ENCODE data around the gene ZBTB4. TPM values are rescaled to one million over a fixed set of nuclear protein-coding genes. Genes with fewer than 3 reads are reported as not detected.
A peak's percentile ranks its signal among the peaks of the same experiment; 100 is the strongest.

Gene ZBTB4
- total RNA-seq, 1 donor from 2014 or later, result 38.1 TPM

DNA sequence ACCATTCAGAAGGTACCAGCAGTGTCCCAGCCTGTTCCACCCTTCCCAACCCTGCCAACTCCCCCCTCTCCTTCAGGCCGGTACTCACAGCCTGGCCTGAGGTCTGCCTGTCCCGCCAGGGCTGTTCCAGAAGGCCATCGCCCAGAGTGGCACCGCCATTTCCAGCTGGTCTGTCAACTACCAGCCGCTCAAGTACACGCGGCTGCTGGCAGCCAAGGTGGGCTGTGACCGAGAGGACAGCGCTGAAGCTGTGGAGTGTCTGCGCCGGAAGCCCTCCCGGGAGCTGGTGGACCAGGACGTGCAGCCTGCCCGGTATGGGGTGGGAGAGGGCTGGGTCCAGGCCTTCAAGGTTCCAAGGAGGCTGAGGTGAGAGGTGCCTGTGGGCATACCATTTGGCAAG lies 64.6 kb downstream of the ZBTB4 start:
- Histone ChIP-seq H3K4me3 (no peak overlapping the region), H3K9me3 (no peaks in the 10 kb centered on the region), H3K27ac (no peak overlapping the region), H3K36me3 (peaks cover 0 to 14% of the 10 kb centered on the region in 2 donors), H3K27me3 (no peaks in the 10 kb centered on the region), H3K4me1 (peaks cover 10% of the 10 kb centered on the region)
- intact Hi-C loops (cut with DNase I), result no loop called here
- TF ChIP-seq POLR2A (IDR thresholded peaks at IDR 0.05) (no peak), POLR2AphosphoS5 (IDR thresholded peaks at IDR 0.05; ENCODE audit: insufficient read depth in 1 of 2, low read depth in 1 of 2) (no peak)
- TF ChIP-seq, protein P1, sequence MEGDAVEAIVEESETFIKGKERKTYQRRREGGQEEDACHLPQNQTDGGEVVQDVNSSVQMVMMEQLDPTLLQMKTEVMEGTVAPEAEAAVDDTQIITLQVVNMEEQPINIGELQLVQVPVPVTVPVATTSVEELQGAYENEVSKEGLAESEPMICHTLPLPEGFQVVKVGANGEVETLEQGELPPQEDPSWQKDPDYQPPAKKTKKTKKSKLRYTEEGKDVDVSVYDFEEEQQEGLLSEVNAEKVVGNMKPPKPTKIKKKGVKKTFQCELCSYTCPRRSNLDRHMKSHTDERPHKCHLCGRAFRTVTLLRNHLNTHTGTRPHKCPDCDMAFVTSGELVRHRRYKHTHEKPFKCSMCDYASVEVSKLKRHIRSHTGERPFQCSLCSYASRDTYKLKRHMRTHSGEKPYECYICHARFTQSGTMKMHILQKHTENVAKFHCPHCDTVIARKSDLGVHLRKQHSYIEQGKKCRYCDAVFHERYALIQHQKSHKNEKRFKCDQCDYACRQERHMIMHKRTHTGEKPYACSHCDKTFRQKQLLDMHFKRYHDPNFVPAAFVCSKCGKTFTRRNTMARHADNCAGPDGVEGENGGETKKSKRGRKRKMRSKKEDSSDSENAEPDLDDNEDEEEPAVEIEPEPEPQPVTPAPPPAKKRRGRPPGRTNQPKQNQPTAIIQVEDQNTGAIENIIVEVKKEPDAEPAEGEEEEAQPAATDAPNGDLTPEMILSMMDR (IDR thresholded peaks at IDR 0.05), result no peak
- DNase-seq (ENCODE audit: extremely low spot score in 2 of 2), result no peak

DNA sequence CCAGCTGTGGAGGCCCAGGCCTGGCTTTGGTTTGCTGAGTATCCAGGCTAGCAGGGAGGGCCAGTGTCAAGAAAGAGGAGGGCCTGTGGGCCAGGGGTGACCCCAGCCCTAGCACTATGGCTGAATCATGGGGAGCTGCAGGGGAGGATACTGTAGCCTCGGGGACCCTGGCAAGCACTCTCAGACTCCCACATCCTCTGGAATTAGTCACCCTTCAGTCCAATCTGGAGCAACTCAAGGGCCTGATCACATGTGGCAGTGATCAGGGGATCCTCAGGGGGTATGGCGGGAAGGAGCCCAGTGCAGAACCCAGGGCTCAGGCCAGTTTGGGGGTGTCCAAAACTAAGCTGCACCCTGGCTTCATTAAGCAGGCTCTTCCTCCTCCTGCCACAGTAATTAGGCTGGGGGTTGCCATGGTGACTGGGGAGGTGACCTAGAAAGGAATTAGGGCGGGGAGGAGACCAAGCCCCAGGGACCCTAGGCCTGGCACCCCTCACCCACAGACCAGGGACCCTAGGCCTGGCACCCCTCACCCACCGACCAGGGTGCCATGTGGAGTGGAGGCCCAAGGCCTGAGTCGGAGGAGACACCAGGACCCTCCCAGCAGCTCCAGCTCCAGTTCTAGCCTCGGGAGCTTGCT lies 66.0 kb downstream of the ZBTB4 start:
- DNase-seq (ENCODE audit: extremely low spot score in 2 of 2), result no peak
- Histone ChIP-seq H3K4me1 (peaks cover 10% of the 10 kb centered on the region), H3K4me3 (no peak overlapping the region), H3K9me3 (no peaks in the 10 kb centered on the region), H3K27me3 (no peaks in the 10 kb centered on the region), H3K36me3 (peaks cover 0 to 25% of the 10 kb centered on the region in 2 donors), H3K27ac (peak overlapping the region; percentile 36)
- TF ChIP-seq POLR2A (IDR thresholded peaks at IDR 0.05), result no peak
- TF ChIP-seq POLR2AphosphoS5 (IDR thresholded peaks at IDR 0.05; ENCODE audit: insufficient read depth in 1 of 2, low read depth in 1 of 2), result peak in 1 of 2 donors; percentile 31
- intact Hi-C loops (cut with DNase I), result no loop called here

DNA sequence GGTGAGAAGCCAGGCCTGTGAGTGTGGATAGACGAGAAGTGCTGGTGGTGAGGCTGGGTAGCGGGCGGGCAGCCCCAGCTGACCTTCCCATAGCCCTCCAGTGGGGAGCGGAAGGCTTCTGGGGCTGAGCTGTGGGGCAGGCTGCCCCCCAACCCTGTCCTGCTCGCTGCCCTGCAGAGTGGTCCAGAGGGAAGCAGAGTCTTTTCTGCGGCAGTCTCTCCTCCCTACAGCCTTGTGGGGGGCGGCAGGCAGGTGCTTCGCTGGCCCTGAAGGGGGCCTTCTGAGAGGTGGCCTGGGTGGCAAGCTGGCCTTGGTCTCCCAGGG lies 68.0 kb downstream of the ZBTB4 start:
- intact Hi-C loops (cut with DNase I), result no loop called here
- H3K4me1 ChIP-seq, result peaks cover 17% of the 10 kb centered on the region
- no peak for TF ChIP-seq POLR2AphosphoS5 (IDR thresholded peaks at IDR 0.05; ENCODE audit: insufficient read depth in 1 of 2, low read depth in 1 of 2)
- TF ChIP-seq, protein P1 (IDR thresholded peaks at IDR 0.05), result no peak
- TF ChIP-seq POLR2A (IDR thresholded peaks at IDR 0.05), result no peak

DNA sequence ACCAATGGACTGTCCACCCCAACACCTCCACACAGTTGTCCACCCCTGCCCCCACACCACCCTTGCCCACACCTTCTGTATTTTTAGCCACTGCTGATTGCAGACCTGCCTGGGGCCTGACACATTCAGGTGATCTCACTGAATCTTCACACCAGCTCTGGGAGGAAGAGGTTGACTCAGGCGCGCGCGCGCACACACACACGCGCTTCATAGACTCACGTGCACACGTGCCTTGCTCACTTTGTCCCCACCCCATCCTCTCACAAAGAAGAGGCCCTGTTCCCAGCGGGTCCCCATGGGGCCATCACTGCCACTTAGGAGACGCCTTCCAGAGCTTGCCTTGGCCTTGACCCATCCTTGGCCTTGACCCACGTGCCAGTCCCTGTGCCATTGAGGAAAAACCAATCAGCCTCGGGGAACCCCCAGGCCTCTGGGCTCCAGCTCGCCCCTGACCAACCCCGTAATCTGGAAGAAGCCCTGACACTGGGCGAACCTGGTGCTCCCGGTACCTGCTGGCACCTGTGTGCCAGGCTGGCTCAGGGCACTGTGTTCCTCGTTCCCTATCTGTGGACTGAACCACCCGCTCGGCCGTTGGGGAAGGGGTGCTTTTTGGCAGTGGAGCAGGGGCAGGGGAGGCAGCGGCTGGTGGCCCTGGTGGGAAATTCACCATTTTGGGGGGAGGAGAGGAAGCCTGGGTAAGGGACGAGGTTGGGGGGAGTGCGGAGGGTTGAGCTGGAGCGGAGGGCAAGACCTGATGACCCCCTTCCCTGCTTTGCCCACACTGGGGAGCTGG lies 68.6 kb downstream of the ZBTB4 start:
- Histone ChIP-seq H3K4me3 (no peak overlapping the region), H3K36me3 (peaks cover 0 to 21% of the 10 kb centered on the region in 2 donors), H3K27ac (no peak overlapping the region), H3K27me3 (no peaks in the 10 kb centered on the region), H3K9me3 (no peaks in the 10 kb centered on the region), H3K4me1 (peaks cover 23% of the 10 kb centered on the region)
- no peak for DNase-seq (ENCODE audit: extremely low spot score in 2 of 2)
- intact Hi-C loops (cut with DNase I), result no loop called here
- no peak for TF ChIP-seq POLR2AphosphoS5 (IDR thresholded peaks at IDR 0.05; ENCODE audit: insufficient read depth in 1 of 2, low read depth in 1 of 2)
- no peak for TF ChIP-seq POLR2A (IDR thresholded peaks at IDR 0.05)
- TF ChIP-seq, protein P1 (IDR thresholded peaks at IDR 0.05), result no peak

More for the DNA sequence above, 68.0 kb downstream of the ZBTB4 start:
- H3K4me3 ChIP-seq, result no peak overlapping the region
- peaks cover 0 to 21% of the 10 kb centered on the region in 2 donors for H3K36me3 ChIP-seq
- H3K27ac ChIP-seq, result no peak overlapping the region
- DNase-seq (ENCODE audit: extremely low spot score in 2 of 2), result no peak
- H3K9me3 ChIP-seq, result no peaks in the 10 kb centered on the region
- H3K27me3 ChIP-seq, result no peaks in the 10 kb centered on the region

DNA sequence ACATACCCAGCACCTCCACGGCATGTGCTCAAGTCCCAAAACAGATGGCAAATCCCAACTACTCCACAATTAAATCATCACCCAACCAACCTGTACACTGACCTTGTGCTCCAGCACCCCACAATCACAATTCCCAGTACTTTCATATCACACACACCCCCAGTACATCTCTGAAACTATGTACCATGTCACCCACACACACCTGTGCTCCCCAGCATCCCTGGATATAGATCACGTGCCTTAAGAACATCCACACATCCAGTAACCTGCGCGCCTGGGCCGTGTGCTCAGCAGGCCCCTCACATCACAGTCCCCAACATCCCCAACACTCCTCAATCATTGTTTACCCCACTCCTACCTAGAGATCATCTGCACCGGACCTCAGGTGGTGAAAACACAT lies 69.7 kb downstream of the ZBTB4 start:
- H3K27ac ChIP-seq, result no peak overlapping the region
- no peak for DNase-seq (ENCODE audit: extremely low spot score in 2 of 2)
- H3K27me3 ChIP-seq, result no peaks in the 10 kb centered on the region
- no peaks in the 10 kb centered on the region for H3K9me3 ChIP-seq
- intact Hi-C loops (cut with DNase I), result loop anchor here (5.0 kb wide), 1 partner anchor 57 kb away; the partner anchor contains the start of gene KCTD11
- H3K4me3 ChIP-seq, result no peak overlapping the region
- peaks cover 0 to 18% of the 10 kb centered on the region in 2 donors for H3K36me3 ChIP-seq
- H3K4me1 ChIP-seq, result peaks cover 33% of the 10 kb centered on the region
- TF ChIP-seq, protein P1 (IDR thresholded peaks at IDR 0.05), result no peak
- TF ChIP-seq POLR2AphosphoS5 (IDR thresholded peaks at IDR 0.05; ENCODE audit: insufficient read depth in 1 of 2, low read depth in 1 of 2), result no peak
- TF ChIP-seq POLR2A (IDR thresholded peaks at IDR 0.05), result no peak

Other genes starting within 250 kb of the ZBTB4 start
- 53.0 TPM for gene DVL2, start 245.1 kb downstream of the ZBTB4 start, total RNA-seq
- 24.8 TPM for gene PHF23, start 240.2 kb downstream of the ZBTB4 start, total RNA-seq
- 395 TPM for gene GABARAP, start 237.2 kb downstream of the ZBTB4 start, total RNA-seq
- gene CTDNEP1, start 227.9 kb downstream of the ZBTB4 start, total RNA-seq, result 64.6 TPM
- gene ELP5, start 227.4 kb downstream of the ZBTB4 start, total RNA-seq, result 30.9 TPM
- gene CLDN7, start 217.2 kb downstream of the ZBTB4 start, total RNA-seq, result 75.9 TPM
- gene SLC2A4, start 197.9 kb downstream of the ZBTB4 start, total RNA-seq, result 3.2 TPM
- 0.25 TPM for gene YBX2, start 185.0 kb downstream of the ZBTB4 start, total RNA-seq
- gene EIF5A, start 172.0 kb downstream of the ZBTB4 start, total RNA-seq, result 238 TPM
- gene GPS2, start 164.3 kb downstream of the ZBTB4 start, total RNA-seq, result 51.1 TPM
- 22.6 TPM for gene NEURL4, start 150.3 kb downstream of the ZBTB4 start, total RNA-seq
- gene ACAP1, start 143.1 kb downstream of the ZBTB4 start, total RNA-seq, result 7.6 TPM
- 12.5 TPM for gene KCTD11, start 127.5 kb downstream of the ZBTB4 start, total RNA-seq
- gene TMEM95, start 124.5 kb downstream of the ZBTB4 start, total RNA-seq, result not detected
- gene TNK1, start 98.5 kb downstream of the ZBTB4 start, total RNA-seq, result 10.1 TPM
- 37.1 TPM for gene PLSCR3, start 85.1 kb downstream of the ZBTB4 start, total RNA-seq
- 118 TPM for gene TMEM256, start 75.5 kb downstream of the ZBTB4 start, total RNA-seq
- 25.5 TPM for gene NLGN2, start 71.8 kb downstream of the ZBTB4 start, total RNA-seq
- gene SPEM1, start 59.3 kb downstream of the ZBTB4 start, total RNA-seq, result not detected
- not detected for gene SPEM2, start 54.0 kb downstream of the ZBTB4 start, total RNA-seq
- gene SPEM3, start 50.8 kb downstream of the ZBTB4 start, total RNA-seq, result not detected
- 9.8 TPM for gene TMEM102, start 44.2 kb downstream of the ZBTB4 start, total RNA-seq
- gene FGF11, start 40.1 kb downstream of the ZBTB4 start, total RNA-seq, result 10.8 TPM
- 5.9 TPM for gene CHRNB1, start 34.6 kb downstream of the ZBTB4 start, total RNA-seq
- not detected for gene SLC35G6, start 1.8 kb upstream of the ZBTB4 start, total RNA-seq
- gene POLR2A, start 4.7 kb upstream of the ZBTB4 start, total RNA-seq, result 118 TPM
- gene TNFSF12, start 69.4 kb upstream of the ZBTB4 start, total RNA-seq, result 60.6 TPM
- gene TNFSF13, start 79.1 kb upstream of the ZBTB4 start, total RNA-seq, result 20.1 TPM
- 60.2 TPM for gene SENP3, start 82.3 kb upstream of the ZBTB4 start, total RNA-seq
- 40.0 TPM for gene CD68, start 100.0 kb upstream of the ZBTB4 start, total RNA-seq
- gene MPDU1, start 104.2 kb upstream of the ZBTB4 start, total RNA-seq, result 73.4 TPM
- 44.4 TPM for gene SOX15, start 110.5 kb upstream of the ZBTB4 start, total RNA-seq
- gene FXR2, start 135.3 kb upstream of the ZBTB4 start, total RNA-seq, result 36.1 TPM
- gene SAT2, start 148.2 kb upstream of the ZBTB4 start, total RNA-seq, result 69.7 TPM
- not detected for gene SHBG, start 150.5 kb upstream of the ZBTB4 start, total RNA-seq
- gene ATP1B2, start 171.3 kb upstream of the ZBTB4 start, total RNA-seq, result 2.7 TPM
- 18.7 TPM for gene TP53, start 207.9 kb upstream of the ZBTB4 start, total RNA-seq
- gene WRAP53, start 208.8 kb upstream of the ZBTB4 start, total RNA-seq, result 7.6 TPM
- 2.7 TPM for gene EFNB3, start 225.6 kb upstream of the ZBTB4 start, total RNA-seq
- 0.49 TPM for gene DNAH2, start 238.1 kb upstream of the ZBTB4 start, total RNA-seq

Measured in vagina (tissue), 2 donors.